DOHH2 (cell line): Measurements from ENCODE around the gene CD1E.

ENCODE experiments used
- H3F3A ChIP-seq: fragments of 200-600 bp; sonication (generic), shearing (Covaris generic); 2 replicates; pipeline ENCODE4 v1.6.0; 2016; ENCODE audit warnings: antibody characterized with exemption, mild to moderate bottlenecking; ENCODE audit not compliant: control insufficient read depth, insufficient read depth
- H3K27ac ChIP-seq: fragments of 200-600 bp; sonication (generic); 2 replicates; pipeline ENCODE4 v1.5.1; 2014; ENCODE audit warnings: low read depth, mild to moderate bottlenecking, low read length, moderate library complexity
- H3K27me3 ChIP-seq: fragments of 200-600 bp; sonication (generic); 2 replicates; pipeline ENCODE4 v1.6.1; 2014; ENCODE audit warnings: mild to moderate bottlenecking, low read length, mixed read lengths; ENCODE audit not compliant: control insufficient read depth
- H3K36me3 ChIP-seq: fragments of 200-600 bp; sonication (generic); 2 replicates; pipeline ENCODE4 v1.6.1; 2014; ENCODE audit warnings: mild to moderate bottlenecking, low read length, moderate library complexity, mixed read lengths; ENCODE audit not compliant: control insufficient read depth
- H3K4me1 ChIP-seq: fragments of 200-600 bp; sonication (generic); 2 replicates; pipeline ENCODE4 v1.6.1; 2014; ENCODE audit warnings: mild to moderate bottlenecking, low read length, mixed read lengths; ENCODE audit not compliant: control insufficient read depth
- H3K4me2 ChIP-seq: fragments of 200-600 bp; sonication (generic); 2 replicates; pipeline ENCODE4 v1.6.0; 2014; ENCODE audit warnings: mild to moderate bottlenecking, low read length, moderate library complexity
- H3K4me3 ChIP-seq: fragments of 200-600 bp; sonication (generic); 2 replicates; pipeline ENCODE4 v1.5.1; 2014; ENCODE audit warnings: mild to moderate bottlenecking, low read length, mixed read lengths
- H3K79me2 ChIP-seq: fragments of 200-600 bp; sonication (generic); 2 replicates; pipeline ENCODE4 v1.6.1; 2014; ENCODE audit warnings: mild to moderate bottlenecking, low read length, mixed read lengths; ENCODE audit not compliant: control insufficient read depth
- H3K9me2 ChIP-seq: fragments of 200-600 bp; sonication (generic); replicated peaks from 2 replicates; pipeline ENCODE4 v1.6.1; 2014; ENCODE audit warnings: mild to moderate bottlenecking, low read length, mixed read lengths; ENCODE audit not compliant: control insufficient read depth
- H3K9me3 ChIP-seq: fragments of 200-600 bp; sonication (generic); 2 replicates; pipeline ENCODE4 v1.6.1; 2014; ENCODE audit warnings: antibody characterized with exemption, low read length, mixed read lengths; ENCODE audit not compliant: control insufficient read depth, insufficient read depth
- H4K20me1 ChIP-seq: fragments of 200-600 bp; sonication (generic); 2 replicates; pipeline ENCODE4 v1.6.0; 2014; ENCODE audit warnings: low read depth, mild to moderate bottlenecking, antibody characterized with exemption, low read length, moderate library complexity; ENCODE audit not compliant: control insufficient read depth, insufficient read depth
- CTCF ChIP-seq: fragments of 200-600 bp; sonication (generic); IDR thresholded peaks from one replicate; pipeline ENCODE4 v1.5.1; 2014; ENCODE audit warnings: antibody characterized with exemption, mild to moderate bottlenecking, low read depth, low read length; ENCODE audit not compliant: poor library complexity, severe bottlenecking
- EZH2phosphoT487 ChIP-seq: fragments of 200-600 bp; sonication (generic); IDR thresholded peaks from 2 replicates; pipeline ENCODE4 v1.6.1; 2017; ENCODE audit warnings: borderline replicate concordance, mild to moderate bottlenecking, antibody characterized with exemption, low read length, moderate library complexity, mixed read lengths

The CD1E gene

GRCh38 chr1:158398818-158399514 is 45.3 kb downstream of the CD1E start, which contains the start of gene OR10T2:
Gene OR10T2 (minus strand): TSS chr1:158399466. CDS start chr1:158399466, 0 bp downstream.
- H3K27me3 ChIP-seq, result peaks cover 9% of the 10 kb centered on the region
- H3K9me3 ChIP-seq, result no peaks in the 10 kb centered on the region
- no peaks in the 10 kb centered on the region for H4K20me1 ChIP-seq
- peaks cover 15% of the 10 kb centered on the region for H3K4me1 ChIP-seq
- no peak within 1 kb of the TSS for H3K4me3 ChIP-seq
- H3K36me3 ChIP-seq, result no peaks in the 10 kb centered on the region
- no peak within 1 kb of the TSS for H3K4me2 ChIP-seq
- H3K27ac ChIP-seq, result no peak within 1 kb of the TSS
- TF ChIP-seq CTCF (no peak), EZH2phosphoT487 (no peak)
- no peaks in the 10 kb centered on the region for H3K79me2 ChIP-seq
- no peaks in the 10 kb centered on the region for H3K9me2 ChIP-seq
- no peaks in the 10 kb centered on the region for H3F3A ChIP-seq

- no peak overlapping the region for H3K4me3 ChIP-seq
- no peaks in the 10 kb centered on the region for H3K36me3 ChIP-seq
- peaks cover 9% of the 10 kb centered on the region for H3K27me3 ChIP-seq
- no peak for TF ChIP-seq EZH2phosphoT487
- no peak for TF ChIP-seq CTCF
- H3K4me2 ChIP-seq, result no peak overlapping the region
- H3K79me2 ChIP-seq, result no peaks in the 10 kb centered on the region
- H3F3A ChIP-seq, result no peaks in the 10 kb centered on the region
- H3K4me1 ChIP-seq, result peaks cover 5% of the 10 kb centered on the region
- H4K20me1 ChIP-seq, result no peaks in the 10 kb centered on the region
- no peaks in the 10 kb centered on the region for H3K9me3 ChIP-seq
- H3K9me2 ChIP-seq, result no peaks in the 10 kb centered on the region
- H3K27ac ChIP-seq, result no peak overlapping the region
Observed at GRCh38 chr1:158400871-158401270, 47.2 kb downstream of the CD1E start.

GRCh38 chr1:158407092-158407491 is 53.4 kb downstream of the CD1E start:
- H3K4me1 ChIP-seq, result no peaks in the 10 kb centered on the region
- H3K9me3 ChIP-seq, result no peaks in the 10 kb centered on the region
- H3K9me2 ChIP-seq, result no peaks in the 10 kb centered on the region
- TF ChIP-seq EZH2phosphoT487 (no peak), CTCF (no peak)
- H3K4me3 ChIP-seq, result no peak overlapping the region
- no peak overlapping the region for H3K4me2 ChIP-seq
- no peaks in the 10 kb centered on the region for H3K27me3 ChIP-seq
- H3F3A ChIP-seq, result no peaks in the 10 kb centered on the region
- no peaks in the 10 kb centered on the region for H3K79me2 ChIP-seq
- H3K36me3 ChIP-seq, result no peaks in the 10 kb centered on the region
- H3K27ac ChIP-seq, result no peak overlapping the region
- H4K20me1 ChIP-seq, result no peaks in the 10 kb centered on the region
